Natural killer cell (primary cell): ENCODE results near the gene ASGR1. TPM values are rescaled to one million over a fixed set of nuclear protein-coding genes. Genes with fewer than 3 reads are reported as not detected.

Experiments used
- ATAC-seq, 3 donors: fragments of 150-1000 bp in 2 of 3; fragments of 200-7000 bp in 1 of 3; cut with Tn5 transposase; 1 replicate in 1 of 3; 2 replicates in 2 of 3; pipeline ENCODE4 v1.10.0; 2021; ENCODE audit warnings: mild to moderate bottlenecking in 2 of 3, moderate library complexity in 2 of 3
- DNase-seq, 2 donors: peaks; one replicate each; pipeline versions ENCODE4 v3.0.0 to v3.0.0-alpha.2; 2013 to 2021; ENCODE audit warnings: mixed read lengths in 1 of 2
- H3K27ac ChIP-seq: one replicate; pipeline ENCODE4 v1.5.1; 2013; ENCODE audit warnings: mild to moderate bottlenecking, low read length
- H3K27me3 ChIP-seq: one replicate; pipeline ENCODE4 v1.6.1; 2013; ENCODE audit warnings: low read length; ENCODE audit not compliant: control insufficient read depth, insufficient read depth
- H3K36me3 ChIP-seq: one replicate; pipeline ENCODE4 v1.6.1; 2013; ENCODE audit warnings: low read length; ENCODE audit not compliant: control insufficient read depth, insufficient read depth
- H3K4me1 ChIP-seq: one replicate; pipeline ENCODE4 v1.6.1; 2013; ENCODE audit warnings: low read length; ENCODE audit not compliant: control insufficient read depth, insufficient read depth
- H3K4me3 ChIP-seq: one replicate; pipeline ENCODE4 v1.5.1; 2013; ENCODE audit warnings: low read length
- H3K9me3 ChIP-seq: one replicate; pipeline ENCODE4 v1.6.1; 2013; ENCODE audit warnings: low read length; ENCODE audit not compliant: control insufficient read depth, insufficient read depth
- H3K27ac Mint-ChIP-seq, 2 donors: one replicate each; pipeline ENCODE4 v1.8.0; 2022; ENCODE audit warnings: mild to moderate bottlenecking in 2 of 2, mixed read lengths in 2 of 2, moderate library complexity in 1 of 2
- H3K27me3 Mint-ChIP-seq, 2 donors: one replicate each; pipeline ENCODE4 v1.8.0; 2022; ENCODE audit warnings: low read depth in 2 of 2, mixed read lengths in 2 of 2
- H3K36me3 Mint-ChIP-seq: one replicate; pipeline ENCODE4 v1.8.0; 2022; ENCODE audit warnings: mixed read lengths
- H3K4me1 Mint-ChIP-seq, 2 donors: one replicate each; pipeline ENCODE4 v1.8.0; 2022; ENCODE audit warnings: mixed read lengths in 2 of 2
- H3K4me3 Mint-ChIP-seq: one replicate; pipeline ENCODE4 v1.8.0; 2022; ENCODE audit warnings: mild to moderate bottlenecking, moderate library complexity, mixed read lengths
- H3K9me3 Mint-ChIP-seq, 2 donors: one replicate each; pipeline ENCODE4 v1.8.0; 2022; ENCODE audit warnings: mixed read lengths in 2 of 2
- WGBS: methylation state at CpG from one replicate; pipeline ENCODE4 v1.1.7; 2013; ENCODE audit warnings: missing lambda C conversion rate; ENCODE audit not compliant: insufficient coverage; 5-methylcytosine and 5-hydroxymethylcytosine counted together
- intact Hi-C: fragments of 100-400 bp; cut with micrococcal nuclease; formaldehyde crosslinking; loops from one replicate; pipeline ENCODE4 v1.14.2; 2022
- total RNA-seq, 4 donors: library from RNA; stranded (reverse); fragments of 120-200 nt in 1 of 4; gene quantifications; one replicate each; pipeline versions ENCODE4 v1.2.3 to v1.2.4, GENCODE V29; 2013 to 2022
- TF ChIP-seq, protein P1 (sequence below): fragments of 200-600 bp; IDR thresholded peaks from one replicate; pipeline ENCODE4 v1.8.0; 2022; ENCODE audit warnings: antibody characterized with exemption

The ASGR1 gene, protein sequence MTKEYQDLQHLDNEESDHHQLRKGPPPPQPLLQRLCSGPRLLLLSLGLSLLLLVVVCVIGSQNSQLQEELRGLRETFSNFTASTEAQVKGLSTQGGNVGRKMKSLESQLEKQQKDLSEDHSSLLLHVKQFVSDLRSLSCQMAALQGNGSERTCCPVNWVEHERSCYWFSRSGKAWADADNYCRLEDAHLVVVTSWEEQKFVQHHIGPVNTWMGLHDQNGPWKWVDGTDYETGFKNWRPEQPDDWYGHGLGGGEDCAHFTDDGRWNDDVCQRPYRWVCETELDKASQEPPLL
- total RNA-seq, result 1 to 10 TPM in 1 of 3 donors, under 1 TPM in 1, not detected in 1; 0.35 to 1.4 TPM
- 0.92 TPM for total RNA-seq (2013)

DNA sequence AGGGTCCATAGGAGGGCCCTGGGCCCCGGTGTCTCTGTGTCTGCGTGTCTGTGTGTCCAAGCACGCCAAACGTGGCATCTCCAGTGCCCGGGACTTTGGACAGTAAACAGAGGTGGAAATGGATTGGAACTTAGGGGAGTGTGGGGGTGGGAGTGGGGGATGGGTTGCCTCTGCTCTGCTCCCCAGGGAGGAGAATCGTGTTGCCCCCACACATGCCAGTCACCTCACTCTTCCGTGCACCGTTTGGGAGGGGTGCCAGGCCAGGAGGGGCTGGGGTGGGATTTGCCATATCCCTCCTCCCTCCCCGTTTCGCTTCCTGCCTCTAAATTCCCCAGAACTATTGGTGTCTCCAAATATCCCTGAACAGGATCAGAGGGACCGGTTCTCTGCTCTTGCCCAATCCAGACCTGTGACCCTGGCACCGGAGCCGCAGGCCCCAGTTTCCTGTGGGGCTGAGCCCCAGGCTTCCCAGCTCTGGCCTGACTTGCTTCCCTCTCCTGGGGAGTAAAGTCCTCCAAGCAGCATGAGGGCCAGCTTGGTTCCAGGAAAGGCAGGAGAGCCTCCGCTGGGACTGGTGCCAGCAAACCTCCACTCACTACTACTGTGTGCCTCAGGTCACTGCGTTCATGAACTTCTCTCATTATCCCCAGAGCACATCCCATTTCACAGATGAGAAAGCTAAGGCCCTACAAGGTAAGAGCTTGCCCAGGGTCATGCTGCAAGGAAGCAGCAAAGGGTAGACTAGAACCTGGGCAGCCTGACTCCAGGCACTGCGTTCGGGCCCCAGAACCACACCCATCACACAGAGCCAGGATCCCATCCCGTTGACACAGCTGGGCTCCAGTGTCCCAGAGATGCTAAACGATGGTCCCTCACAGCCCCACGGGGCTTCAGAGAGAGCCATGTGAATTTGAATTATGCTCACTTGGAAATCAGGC is at the start of gene ASGR1:
ASGR1 (minus strand) TSS at position 54 of the 938 bp plus-strand sequence. CDS start 807 bp downstream, outside the sequence.
- Histone ChIP-seq H3K27ac (no peak within 1 kb of the TSS), H3K36me3 (no peaks in the 10 kb centered on the region), H3K27me3 (peaks cover 14% of the 10 kb centered on the region), H3K4me3 (no peak within 1 kb of the TSS), H3K4me1 (peaks cover 17% of the 10 kb centered on the region), H3K9me3 (no peaks in the 10 kb centered on the region)
- ATAC-seq (no peak), DNase-seq (no peak)
- H3K9me3 Mint-ChIP-seq, result no peaks in the 10 kb centered on the region
- H3K27ac Mint-ChIP-seq, result no peak within 1 kb of the TSS
- WGBS, result 84% methylated on average over 20 of the region's 20 CpGs
- H3K27me3 Mint-ChIP-seq, result peaks cover 0 to 13% of the 10 kb centered on the region in 2 donors
- H3K4me1 Mint-ChIP-seq, result peaks cover 0 to 9% of the 10 kb centered on the region in 2 donors
- intact Hi-C loops, result no loop called here
- no peak within 1 kb of the TSS for H3K4me3 Mint-ChIP-seq
- H3K36me3 Mint-ChIP-seq, result no peaks in the 10 kb centered on the region
- TF ChIP-seq, protein P1, sequence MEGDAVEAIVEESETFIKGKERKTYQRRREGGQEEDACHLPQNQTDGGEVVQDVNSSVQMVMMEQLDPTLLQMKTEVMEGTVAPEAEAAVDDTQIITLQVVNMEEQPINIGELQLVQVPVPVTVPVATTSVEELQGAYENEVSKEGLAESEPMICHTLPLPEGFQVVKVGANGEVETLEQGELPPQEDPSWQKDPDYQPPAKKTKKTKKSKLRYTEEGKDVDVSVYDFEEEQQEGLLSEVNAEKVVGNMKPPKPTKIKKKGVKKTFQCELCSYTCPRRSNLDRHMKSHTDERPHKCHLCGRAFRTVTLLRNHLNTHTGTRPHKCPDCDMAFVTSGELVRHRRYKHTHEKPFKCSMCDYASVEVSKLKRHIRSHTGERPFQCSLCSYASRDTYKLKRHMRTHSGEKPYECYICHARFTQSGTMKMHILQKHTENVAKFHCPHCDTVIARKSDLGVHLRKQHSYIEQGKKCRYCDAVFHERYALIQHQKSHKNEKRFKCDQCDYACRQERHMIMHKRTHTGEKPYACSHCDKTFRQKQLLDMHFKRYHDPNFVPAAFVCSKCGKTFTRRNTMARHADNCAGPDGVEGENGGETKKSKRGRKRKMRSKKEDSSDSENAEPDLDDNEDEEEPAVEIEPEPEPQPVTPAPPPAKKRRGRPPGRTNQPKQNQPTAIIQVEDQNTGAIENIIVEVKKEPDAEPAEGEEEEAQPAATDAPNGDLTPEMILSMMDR, result no peak

DNA sequence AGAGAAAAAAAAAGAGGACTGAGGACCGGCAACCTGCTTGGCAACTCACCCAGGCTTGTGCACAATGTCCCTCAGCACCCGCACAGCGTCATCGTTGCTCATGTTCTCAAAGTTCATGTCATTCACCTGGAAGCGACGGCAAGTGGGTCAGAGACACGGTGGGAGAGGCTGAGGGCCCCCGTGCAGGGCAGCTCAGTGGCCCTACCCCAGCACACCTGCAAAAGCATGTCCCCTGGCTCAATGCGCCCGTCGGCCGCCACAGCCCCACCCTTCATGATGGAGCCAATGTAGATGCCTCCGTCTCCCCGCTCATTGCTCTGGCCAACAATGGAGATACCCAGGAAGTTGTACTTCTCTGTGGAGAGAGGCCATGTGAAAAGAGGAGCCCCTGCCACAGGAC is 49.8 kb upstream of the ASGR1 start:
- H3K4me1 ChIP-seq, result peaks cover 15% of the 10 kb centered on the region
- no peaks in the 10 kb centered on the region for H3K9me3 Mint-ChIP-seq
- H3K36me3 ChIP-seq, result peaks cover 57% of the 10 kb centered on the region
- no peaks in the 10 kb centered on the region for H3K27me3 ChIP-seq
- no peak overlapping the region for H3K4me3 ChIP-seq
- intact Hi-C loops, result no loop called here
- H3K36me3 Mint-ChIP-seq, result no peaks in the 10 kb centered on the region
- peaks cover 18 to 30% of the 10 kb centered on the region in 2 donors for H3K4me1 Mint-ChIP-seq
- DNase-seq (no peak), ATAC-seq (no peak)
- no peaks in the 10 kb centered on the region for H3K27me3 Mint-ChIP-seq
- H3K27ac ChIP-seq, result no peak overlapping the region
- 97% methylated on average over 14 of the region's 14 CpGs for WGBS
- H3K4me3 Mint-ChIP-seq, result no peak overlapping the region
- H3K27ac Mint-ChIP-seq, result no peak overlapping the region
- TF ChIP-seq, protein P1, result no peak
- no peaks in the 10 kb centered on the region for H3K9me3 ChIP-seq

DNA sequence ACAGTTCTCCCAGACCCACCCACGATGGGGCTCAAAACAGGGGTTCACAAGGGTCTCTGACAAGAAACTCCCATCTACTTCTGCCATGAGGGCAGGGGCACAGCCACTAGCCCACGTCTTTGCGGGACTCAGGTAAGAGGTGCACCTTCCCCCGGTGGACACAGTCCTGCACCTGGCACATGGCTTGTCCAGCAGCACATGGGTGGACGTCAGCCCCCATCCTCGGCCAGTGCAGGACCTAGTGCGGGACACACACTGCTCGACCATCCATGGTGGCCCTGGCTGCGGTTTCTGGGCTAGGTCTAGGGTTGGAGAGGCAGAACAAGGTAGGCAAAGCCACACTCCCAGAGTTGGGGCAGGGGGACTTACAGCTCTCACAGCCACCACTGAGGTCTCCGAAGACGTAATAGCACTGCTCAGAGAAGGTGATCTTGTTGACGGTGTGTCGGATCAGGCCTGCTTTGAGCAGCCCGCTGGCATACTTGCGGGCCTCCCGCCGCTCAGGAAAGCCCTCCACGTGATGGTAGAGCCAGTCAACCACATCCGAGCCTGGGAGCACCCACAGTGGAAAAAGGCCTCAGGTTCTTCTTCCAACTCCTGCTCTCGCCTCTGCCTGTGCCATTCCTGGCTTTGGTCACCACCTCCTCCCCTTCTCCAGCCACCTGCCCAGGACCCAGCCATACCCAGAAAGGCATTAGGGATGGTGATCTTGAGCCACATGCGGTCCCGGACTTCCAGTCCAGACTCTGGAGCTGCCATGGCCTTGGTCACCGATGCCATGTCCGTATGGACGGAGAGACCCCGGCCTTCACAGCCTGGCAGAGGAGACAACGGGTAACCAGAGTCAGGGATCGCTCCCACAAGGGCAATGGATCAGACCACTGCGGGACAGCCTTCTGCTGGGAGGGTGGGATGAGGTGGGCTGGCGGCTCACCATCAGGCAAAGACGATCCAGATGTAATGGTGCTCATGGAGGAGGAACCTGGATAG is 47.8 kb upstream of the ASGR1 start:
- no peaks in the 10 kb centered on the region for H3K27me3 Mint-ChIP-seq
- intact Hi-C loops, result no loop called here

More for the DNA sequence above, 47.8 kb upstream of the ASGR1 start:
- H3K4me3 ChIP-seq, result no peak overlapping the region
- Mint-ChIP-seq H3K36me3 (no peaks in the 10 kb centered on the region), H3K4me1 (peaks cover 2 to 14% of the 10 kb centered on the region in 2 donors), H3K9me3 (no peaks in the 10 kb centered on the region), H3K27ac (no peak overlapping the region), H3K4me3 (no peak overlapping the region)
- ATAC-seq, result no peak
- no peaks in the 10 kb centered on the region for H3K9me3 ChIP-seq
- peaks cover 4% of the 10 kb centered on the region for H3K4me1 ChIP-seq
- no peak for DNase-seq
- no peak overlapping the region for H3K27ac ChIP-seq
- TF ChIP-seq, protein P1, result no peak
- WGBS, result 97% methylated on average over 31 of the region's 31 CpGs
- peaks cover 74% of the 10 kb centered on the region for H3K36me3 ChIP-seq
- no peaks in the 10 kb centered on the region for H3K27me3 ChIP-seq
